ENCODE results near the gene PDPN. TPM values are rescaled to one million over a fixed set of nuclear protein-coding genes. Genes with fewer than 3 reads are reported as not detected.

PDPN gene
- total RNA-seq, 1 donor from 2014 or later: not detected

- H3K27me3 Mint-ChIP-seq (ENCODE audit: unreplicated experiment): no peaks in the 10 kb centered on the region
- DNase-seq (ENCODE audit: extremely low spot score, unreplicated experiment): no peak
- peaks cover 15% of the 10 kb centered on the region for H3K9me3 Mint-ChIP-seq (ENCODE audit: unreplicated experiment)
- no peak overlapping the region for H3K4me3 Mint-ChIP-seq (ENCODE audit: unreplicated experiment)
- no peaks in the 10 kb centered on the region for H3K4me1 Mint-ChIP-seq (ENCODE audit: unreplicated experiment)
- TF ChIP-seq CTCF (IDR thresholded peaks at IDR 0.05): no peak
- H3K27ac Mint-ChIP-seq (ENCODE audit: unreplicated experiment): no peak overlapping the region
- H3K36me3 Mint-ChIP-seq (ENCODE audit: unreplicated experiment): peaks cover 2% of the 10 kb centered on the region
These were observed 43.5 kb downstream of the PDPN start for GRCh38 chr1:13627127-13627526.

GRCh38 chr1:13628218-13628617 is 44.6 kb downstream of the PDPN start:
- Mint-ChIP-seq H3K9me3 (ENCODE audit: unreplicated experiment) (peaks cover 17% of the 10 kb centered on the region), H3K27me3 (ENCODE audit: unreplicated experiment) (no peaks in the 10 kb centered on the region), H3K4me1 (ENCODE audit: unreplicated experiment) (no peaks in the 10 kb centered on the region), H3K4me3 (ENCODE audit: unreplicated experiment) (no peak overlapping the region), H3K36me3 (ENCODE audit: unreplicated experiment) (peaks cover 2% of the 10 kb centered on the region), H3K27ac (ENCODE audit: unreplicated experiment) (no peak overlapping the region)
- no peak for DNase-seq (ENCODE audit: extremely low spot score, unreplicated experiment)
- TF ChIP-seq CTCF (IDR thresholded peaks at IDR 0.05): no peak

DNA sequence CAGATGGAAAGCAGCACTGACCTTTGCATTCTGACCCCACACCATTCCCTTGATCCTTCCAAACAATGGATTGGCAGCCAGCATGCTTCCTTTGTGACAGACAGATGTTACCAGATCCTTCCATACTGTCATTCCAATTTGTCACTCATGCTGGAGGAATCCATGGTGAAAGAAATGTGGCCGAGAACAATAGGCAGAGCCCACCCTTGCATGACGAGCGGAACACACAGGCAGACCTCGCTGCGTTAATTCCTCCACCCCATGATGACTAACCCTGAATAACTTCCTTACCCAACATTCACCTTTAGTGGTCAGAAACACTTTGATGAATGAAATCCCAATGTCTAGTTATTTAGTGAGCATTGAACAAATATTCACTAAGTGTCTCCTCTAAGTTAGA is 45.1 kb downstream of the PDPN start:
- no peak for TF ChIP-seq CTCF (IDR thresholded peaks at IDR 0.05)
- Mint-ChIP-seq H3K4me3 (ENCODE audit: unreplicated experiment) (no peak overlapping the region), H3K4me1 (ENCODE audit: unreplicated experiment) (no peaks in the 10 kb centered on the region), H3K27ac (ENCODE audit: unreplicated experiment) (no peak overlapping the region), H3K36me3 (ENCODE audit: unreplicated experiment) (peaks cover 2% of the 10 kb centered on the region), H3K27me3 (ENCODE audit: unreplicated experiment) (no peaks in the 10 kb centered on the region), H3K9me3 (ENCODE audit: unreplicated experiment) (peaks cover 20% of the 10 kb centered on the region)
- DNase-seq (ENCODE audit: extremely low spot score, unreplicated experiment): no peak

GRCh38 chr1:13642306-13643004 is 58.8 kb downstream of the PDPN start:
- no peak for TF ChIP-seq CTCF (IDR thresholded peaks at IDR 0.05)
- H3K4me1 Mint-ChIP-seq (ENCODE audit: unreplicated experiment): no peaks in the 10 kb centered on the region
- DNase-seq (ENCODE audit: extremely low spot score, unreplicated experiment): no peak
- H3K9me3 Mint-ChIP-seq (ENCODE audit: unreplicated experiment): peaks cover 46% of the 10 kb centered on the region
- no peak overlapping the region for H3K27ac Mint-ChIP-seq (ENCODE audit: unreplicated experiment)
- no peaks in the 10 kb centered on the region for H3K36me3 Mint-ChIP-seq (ENCODE audit: unreplicated experiment)
- H3K27me3 Mint-ChIP-seq (ENCODE audit: unreplicated experiment): no peaks in the 10 kb centered on the region
- no peak overlapping the region for H3K4me3 Mint-ChIP-seq (ENCODE audit: unreplicated experiment)

DNA sequence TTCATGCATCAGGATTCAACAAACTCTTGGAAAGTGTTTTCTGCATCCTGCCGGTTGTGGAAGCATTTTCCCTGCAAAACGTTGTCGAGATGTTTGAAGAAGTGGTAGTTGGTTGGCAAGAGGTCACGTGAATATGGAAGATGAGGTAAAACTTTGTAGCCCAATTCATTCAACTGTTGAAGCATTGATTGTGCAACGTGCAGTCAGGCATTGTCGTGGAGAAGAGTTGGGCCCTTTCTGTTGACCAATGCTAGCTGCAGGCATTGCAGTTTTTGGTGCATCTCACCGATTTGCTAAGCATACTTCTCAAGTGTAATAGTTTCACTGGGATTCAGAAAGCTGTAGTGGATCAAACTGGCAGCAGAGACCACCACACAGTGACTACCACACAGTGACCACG is 59.4 kb downstream of the PDPN start:
- Mint-ChIP-seq H3K9me3 (ENCODE audit: unreplicated experiment) (peaks cover 48% of the 10 kb centered on the region), H3K27ac (ENCODE audit: unreplicated experiment) (no peak overlapping the region), H3K36me3 (ENCODE audit: unreplicated experiment) (no peaks in the 10 kb centered on the region), H3K4me3 (ENCODE audit: unreplicated experiment) (no peak overlapping the region), H3K27me3 (ENCODE audit: unreplicated experiment) (no peaks in the 10 kb centered on the region), H3K4me1 (ENCODE audit: unreplicated experiment) (no peaks in the 10 kb centered on the region)
- DNase-seq (ENCODE audit: extremely low spot score, unreplicated experiment): no peak
- no peak for TF ChIP-seq CTCF (IDR thresholded peaks at IDR 0.05)

Data from osteocyte (in vitro differentiated cells).